ENCODE measurements around the gene C1QBP.
"Not testable (repeated sequence)": the region's sequence is repeated elsewhere in the genome, so short reads cannot be mapped to it uniquely, and the experiment has no call there.

C1QBP gene

GRCh38 chr17:5434984-5435383, 4.0 kb downstream of the C1QBP start:
- no peak for DNase-seq (ENCODE audit: extremely low read depth in 1 of 2, low read depth in 1 of 2)

- DNase-seq (ENCODE audit: extremely low read depth in 1 of 2, low read depth in 1 of 2): no peak
These were observed 6.9 kb downstream of the C1QBP start for GRCh38 chr17:5431949-5432556.

GRCh38 chr17:5431234-5431633, 7.7 kb downstream of the C1QBP start:
- not testable (repeated sequence) for DNase-seq (ENCODE audit: extremely low read depth in 1 of 2, low read depth in 1 of 2)

GRCh38 chr17:5430413-5430999, 8.4 kb downstream of the C1QBP start:
- no peak for DNase-seq (ENCODE audit: extremely low read depth in 1 of 2, low read depth in 1 of 2)

GRCh38 chr17:5429191-5429887, 9.6 kb downstream of the C1QBP start:
- DNase-seq (ENCODE audit: extremely low read depth in 1 of 2, low read depth in 1 of 2): no peak

- DNase-seq (ENCODE audit: extremely low read depth in 1 of 2, low read depth in 1 of 2): no peak
These were observed 13.1 kb downstream of the C1QBP start for GRCh38 chr17:5425826-5426225.

GRCh38 chr17:5424909-5425308, 14.0 kb downstream of the C1QBP start:
- DNase-seq (ENCODE audit: extremely low read depth in 1 of 2, low read depth in 1 of 2): no peak

GRCh38 chr17:5422505-5422904, 16.4 kb downstream of the C1QBP start:
- no peak for DNase-seq (ENCODE audit: extremely low read depth in 1 of 2, low read depth in 1 of 2)

- DNase-seq (ENCODE audit: extremely low read depth in 1 of 2, low read depth in 1 of 2): peak; percentile 58 to 75
These were observed 18.8 kb downstream of the C1QBP start, which contains the start of gene RPAIN for GRCh38 chr17:5419959-5420653. TSS of gene RPAIN (plus strand) at chr17:5420182. CDS start at chr17:5420211, 29 bp downstream.

- peak; percentile 85 to 91 for DNase-seq (ENCODE audit: extremely low read depth in 1 of 2, low read depth in 1 of 2)
These were observed 19.5 kb downstream of the C1QBP start, which contains the start of gene NUP88 for GRCh38 chr17:5419356-5419958. TSS of gene NUP88 (minus strand) at chr17:5419662. CDS start at chr17:5419650, 12 bp downstream.

- DNase-seq (ENCODE audit: extremely low read depth in 1 of 2, low read depth in 1 of 2): peak in 1 of 2 donors; percentile 9
These were observed 20.0 kb downstream of the C1QBP start for GRCh38 chr17:5418858-5419355.

- DNase-seq (ENCODE audit: extremely low read depth in 1 of 2, low read depth in 1 of 2): no peak
These were observed 22.1 kb downstream of the C1QBP start for GRCh38 chr17:5416901-5417300.

GRCh38 chr17:5413682-5414081, 25.3 kb downstream of the C1QBP start:
- DNase-seq (ENCODE audit: extremely low read depth in 1 of 2, low read depth in 1 of 2): no peak

GRCh38 chr17:5410594-5411272, 28.2 kb downstream of the C1QBP start:
- DNase-seq (ENCODE audit: extremely low read depth in 1 of 2, low read depth in 1 of 2): no peak

GRCh38 chr17:5408186-5408585, 30.8 kb downstream of the C1QBP start:
- no peak for DNase-seq (ENCODE audit: extremely low read depth in 1 of 2, low read depth in 1 of 2)

GRCh38 chr17:5405400-5405799, 33.6 kb downstream of the C1QBP start:
- no peak for DNase-seq (ENCODE audit: extremely low read depth in 1 of 2, low read depth in 1 of 2)

GRCh38 chr17:5399767-5400166, 39.2 kb downstream of the C1QBP start:
- no peak for DNase-seq (ENCODE audit: extremely low read depth in 1 of 2, low read depth in 1 of 2)

- no peak for DNase-seq (ENCODE audit: extremely low read depth in 1 of 2, low read depth in 1 of 2)
These were observed 42.3 kb downstream of the C1QBP start for GRCh38 chr17:5396612-5397011.

GRCh38 chr17:5391678-5392077, 47.3 kb downstream of the C1QBP start:
- DNase-seq (ENCODE audit: extremely low read depth in 1 of 2, low read depth in 1 of 2): no peak

Data from activated CD8-positive, alpha-beta memory T cell treated with anti-CD3 and anti-CD28 coated beads for 1 hour (primary cell).